H1 (cell line): Measurements from ENCODE around the gene HDAC7. TPM values are rescaled to one million over a fixed set of nuclear protein-coding genes. Genes with fewer than 3 reads are reported as not detected.

Experiments
- CTCF ChIA-PET: fragments of 300-600 bp; sonication (Branson Sonifier 250); formaldehyde crosslinking; loops from one replicate; lab custom pipeline; 2021; ENCODE audit not compliant: partially characterized antibody; lab: Charles Lee
- POLR2A ChIA-PET: fragments of 300-600 bp; sonication (Branson Sonifier 250); formaldehyde crosslinking; loops from one replicate; lab custom pipeline; 2021; ENCODE audit warnings: inconsistent platforms; ENCODE audit not compliant: partially characterized antibody; lab: Charles Lee
- DNase-seq, 2 experiments: peaks; one replicate each; pipeline versions ENCODE4 v3.0.0 to v3.0.0-alpha.2; 2010 to 2022; ENCODE audit warnings: low spot score in 2 of 2, low read depth in 1 of 2, mixed read lengths in 1 of 2
- FAIRE-seq: peaks from 2 replicates; lab custom pipeline; 2011; peaks lifted over from hg19 to GRCh38; lab: Jason Lieb, UNC
- H2AFZ ChIP-seq: 2 replicates; pipeline ENCODE4 v1.8.1; 2012; ENCODE audit warnings: low read length, inconsistent platforms
- H2AK5ac ChIP-seq: 2 replicates; pipeline ENCODE4 v1.6.1; 2013; ENCODE audit warnings: low read depth, low read length
- H2BK120ac ChIP-seq: replicated peaks from 2 replicates; pipeline ENCODE3; 2013; ENCODE audit warnings: low read depth, low read length, inconsistent platforms
- H2BK12ac ChIP-seq: 2 replicates; pipeline ENCODE4 v1.6.1; 2013; ENCODE audit warnings: low read depth, low read length
- H2BK15ac ChIP-seq: 2 replicates; pipeline ENCODE4 v1.6.1; 2013; ENCODE audit warnings: low read length
- H2BK20ac ChIP-seq: 2 replicates; pipeline ENCODE4 v1.6.1; 2013; ENCODE audit warnings: low read length
- H2BK5ac ChIP-seq: 2 replicates; pipeline ENCODE4 v1.6.1; 2013; ENCODE audit warnings: low read depth, low read length
- H3K14ac ChIP-seq: 2 replicates; pipeline ENCODE4 v1.6.1; 2013; ENCODE audit warnings: inconsistent platforms; ENCODE audit not compliant: insufficient read length
- H3K18ac ChIP-seq: 2 replicates; pipeline ENCODE4 v1.6.1; 2013; ENCODE audit warnings: low read length; ENCODE audit errors: extremely low read depth
- H3K23ac ChIP-seq: 2 replicates; pipeline ENCODE4 v1.6.1; 2013; ENCODE audit warnings: inconsistent platforms; ENCODE audit not compliant: insufficient read length
- H3K23me2 ChIP-seq: 2 replicates; pipeline ENCODE4 v1.6.1; 2013; ENCODE audit warnings: low read depth, low read length
- H3K27ac ChIP-seq: 2 replicates; pipeline ENCODE4 v1.6.1; 2011; ENCODE audit warnings: low read depth, low read length, inconsistent platforms
- H3K27me3 ChIP-seq, 4 experiments: replicated peaks in 1 of 4; 1 replicate in 1 of 4; 2 replicates in 3 of 4; pipeline versions ENCODE4 v1.6.1 to v1.8.1; 2011 to 2013; ENCODE audit warnings: low read length in 3 of 4, mild to moderate bottlenecking in 3 of 4, inconsistent platforms in 2 of 4, mixed read lengths in 2 of 4, moderate library complexity in 1 of 4; ENCODE audit not compliant: control insufficient read depth in 3 of 4, insufficient read depth in 3 of 4; ENCODE audit errors: extremely low read depth in 1 of 4
- H3K36me3 ChIP-seq, 4 experiments: 2 replicates each; pipeline versions ENCODE4 v1.6.1 to v1.8.1; 2011 to 2013; ENCODE audit warnings: mild to moderate bottlenecking in 4 of 4, low read length in 3 of 4, moderate library complexity in 2 of 4, control low read depth in 1 of 4, inconsistent platforms in 1 of 4; ENCODE audit not compliant: insufficient read depth in 4 of 4, control insufficient read depth in 2 of 4
- H3K4ac ChIP-seq: replicated peaks from 2 replicates; pipeline ENCODE3; 2013; ENCODE audit warnings: low read length, low read depth, mixed read lengths, inconsistent platforms; ENCODE audit not compliant: insufficient read length
- H3K4me1 ChIP-seq, 4 experiments: replicated peaks in 1 of 4; 1 replicate in 1 of 4; 2 replicates in 3 of 4; pipeline versions ENCODE4 v1.6.1 to v1.8.1; 2011 to 2013; ENCODE audit warnings: low read length in 3 of 4, inconsistent platforms in 2 of 4, mixed read lengths in 1 of 4; ENCODE audit not compliant: insufficient read depth in 4 of 4, control insufficient read depth in 3 of 4
- H3K4me2 ChIP-seq, 2 experiments: 2 replicates each; pipeline versions ENCODE4 v1.6.1 to v1.8.1; 2011 to 2013; ENCODE audit warnings: low read depth in 2 of 2, low read length in 2 of 2, control low read depth in 1 of 2, inconsistent platforms in 1 of 2, mild to moderate bottlenecking in 1 of 2; ENCODE audit not compliant: insufficient read depth in 1 of 2
- H3K4me3 ChIP-seq, 4 experiments: fragments of 200-600, 300-600 bp in 1 of 4; sonication (generic), shearing (Covaris generic), sonication (Bioruptor Twin) in 1 of 4; 2 replicates each; pipeline versions ENCODE4 v1.5.1 to v1.8.1; 2011 to 2016; ENCODE audit warnings: low read length in 4 of 4, low read depth in 3 of 4, control low read depth in 2 of 4, inconsistent platforms in 2 of 4, mild to moderate bottlenecking in 2 of 4, mixed read lengths in 1 of 4, moderate library complexity in 1 of 4; ENCODE audit not compliant: insufficient read depth in 2 of 4; ENCODE audit errors: extremely low read depth in 1 of 4
- H3K56ac ChIP-seq: replicated peaks from 2 replicates; pipeline ENCODE3; 2013; ENCODE audit warnings: low read depth, mild to moderate bottlenecking, mixed read lengths, low read length, inconsistent platforms; ENCODE audit not compliant: insufficient read length
- H3K79me1 ChIP-seq: 2 replicates; pipeline ENCODE4 v1.6.1; 2013; ENCODE audit warnings: low read depth, low read length, control low read depth
- H3K79me2 ChIP-seq, 2 experiments: 2 replicates each; pipeline versions ENCODE4 v1.6.1 to v1.8.1; 2012 to 2013; ENCODE audit warnings: low read length in 2 of 2, mild to moderate bottlenecking in 2 of 2, inconsistent platforms in 1 of 2; ENCODE audit not compliant: insufficient read depth in 2 of 2, control insufficient read depth in 1 of 2
- H3K9ac ChIP-seq, 4 experiments: replicated peaks in 1 of 4; 1 replicate in 1 of 4; 2 replicates in 3 of 4; pipeline versions ENCODE4 v1.6.1 to v1.8.1; 2011 to 2013; ENCODE audit warnings: low read depth in 3 of 4, low read length in 3 of 4, control low read depth in 2 of 4, mild to moderate bottlenecking in 2 of 4, moderate library complexity in 2 of 4, inconsistent platforms in 1 of 4; ENCODE audit errors: extremely low read depth in 1 of 4
- H3K9me3 ChIP-seq, 2 experiments: 2 replicates each; pipeline versions ENCODE4 v1.6.1 to v1.8.1; 2012 to 2013; ENCODE audit warnings: mild to moderate bottlenecking in 2 of 2, moderate library complexity in 2 of 2, control low read depth in 1 of 2, inconsistent platforms in 1 of 2, low read depth in 1 of 2, low read length in 1 of 2, mixed read lengths in 1 of 2; ENCODE audit not compliant: insufficient read depth in 2 of 2
- H4K20me1 ChIP-seq, 2 experiments: replicated peaks in 1 of 2; 2 replicates each; pipeline versions ENCODE3 to v1.8.1; 2011 to 2013; ENCODE audit warnings: inconsistent platforms in 2 of 2, low read length in 2 of 2, mild to moderate bottlenecking in 1 of 2; ENCODE audit not compliant: insufficient read depth in 2 of 2, control insufficient read depth in 1 of 2
- H4K5ac ChIP-seq: 2 replicates; pipeline ENCODE4 v1.6.1; 2013; ENCODE audit warnings: low read length, low read depth, mixed read lengths, inconsistent platforms; ENCODE audit not compliant: insufficient read length
- H4K8ac ChIP-seq: 2 replicates; pipeline ENCODE4 v1.8.0; 2013; ENCODE audit warnings: mild to moderate bottlenecking, moderate library complexity, low read length, inconsistent platforms; ENCODE audit not compliant: insufficient read depth; ENCODE audit errors: extremely low read depth
- H4K91ac ChIP-seq: replicated peaks from 2 replicates; pipeline ENCODE3; 2013; ENCODE audit warnings: low read length, mixed read lengths, inconsistent platforms; ENCODE audit not compliant: insufficient read length
- ASH2L ChIP-seq: fragments of 200-600, 300-600 bp; sonication (generic); IDR thresholded peaks from one replicate; pipeline ENCODE4 v1.7.1; 2017; ENCODE audit warnings: low read length
- BRCA1 ChIP-seq: IDR thresholded peaks from 2 replicates; pipeline ENCODE4 v1.6.1; 2012; ENCODE audit warnings: low read depth, low read length, improper control_type of control experiment
- CBX5 ChIP-seq: fragments of 300-800, 300-1000 bp; sonication (generic); IDR thresholded peaks from 2 replicates; pipeline ENCODE4 v1.7.1; 2016; ENCODE audit warnings: antibody characterized with exemption, low read length, low read depth
- CEBPB ChIP-seq: IDR thresholded peaks from 2 replicates; pipeline ENCODE4 v1.6.1; 2012; ENCODE audit warnings: low read depth, low read length
- CHD2 ChIP-seq: IDR thresholded peaks from 2 replicates; pipeline ENCODE4 v1.6.1; 2012; ENCODE audit warnings: low read length, improper control_type of control experiment
- CTBP2 ChIP-seq: IDR thresholded peaks from 2 replicates; pipeline ENCODE4 v1.7.0; 2011; ENCODE audit warnings: borderline replicate concordance, mild to moderate bottlenecking, moderate library complexity, mixed read lengths, low read length; ENCODE audit not compliant: insufficient read depth, insufficient read length
- EGR1 ChIP-seq: IDR thresholded peaks from 2 replicates; pipeline ENCODE4 v1.6.1; 2011; ENCODE audit warnings: low read depth, low read length, borderline replicate concordance
- GABPA ChIP-seq: IDR thresholded peaks from 2 replicates; pipeline ENCODE4 v1.6.1; 2011; ENCODE audit warnings: mild to moderate bottlenecking, low read length, moderate library complexity, borderline replicate concordance; ENCODE audit not compliant: insufficient read depth
- JUN ChIP-seq: IDR thresholded peaks from 2 replicates; pipeline ENCODE4 v1.6.1; 2011; ENCODE audit warnings: low read depth, mild to moderate bottlenecking, improper control_type of control experiment, low read length
- NANOG ChIP-seq: IDR thresholded peaks from 2 replicates; pipeline ENCODE4 v1.6.1; 2011; ENCODE audit warnings: low read length, low read depth, mild to moderate bottlenecking, inconsistent platforms; ENCODE audit not compliant: insufficient read depth, poor library complexity, severe bottlenecking
- PHF8 ChIP-seq: fragments of 200-600 bp; sonication (generic); conservative IDR thresholded peaks from 2 replicates; pipeline ENCODE4 v1.7.1; 2012; ENCODE audit warnings: low read depth, mild to moderate bottlenecking, inconsistent platforms, low read length, moderate library complexity
- SUZ12 ChIP-seq: fragments of 200-600 bp; sonication (generic); IDR thresholded peaks from 2 replicates; pipeline ENCODE4 v1.6.1; 2012; ENCODE audit warnings: mild to moderate bottlenecking, inconsistent platforms, low read length, moderate library complexity, mixed read lengths
- WGBS, 2 experiments: shearing (Covaris generic) in 1 of 2; methylation state at CpG; one replicate each; pipeline versions ENCODE4 v1.1.6 to v1.1.7; 2013 to 2015; ENCODE audit warnings: low lambda C conversion rate in 2 of 2, mixed read lengths in 2 of 2, inconsistent platforms in 1 of 2, low coverage in 1 of 2, missing lambda C conversion rate in 1 of 2; ENCODE audit not compliant: insufficient replicate concordance in 2 of 2, insufficient coverage in 1 of 2, insufficient read length in 1 of 2; ENCODE audit errors: extremely low coverage in 1 of 2, missing lambda C conversion rate in 1 of 2; 5-methylcytosine and 5-hydroxymethylcytosine counted together
- polyA plus RNA-seq, 7 experiments: library from polyadenylated mRNA; depleted of rRNA in 3 of 7; stranded (reverse) in 5 of 7; unstranded in 2 of 7; fragments of >200 nt in 5 of 7; fragments of 200-250 nt in 2 of 7; gene quantifications; 1 replicate in 5 of 7; 2 replicates in 1 of 7; 4 replicates in 1 of 7; pipeline versions ENCODE4 v1.2.1 to v1.2.3, GENCODE V29; 2011 to 2013; ENCODE audit warnings: missing spikeins in 2 of 7, mixed read lengths in 2 of 7
- total RNA-seq: library from RNA; stranded (reverse); fragmentation: NEBNext Ultra II Directional; extraction: Animal tissue kit (Norgen Biotek cat#: 25700); gene quantifications from 2 replicates; pipeline ENCODE4 v1.2.1, GENCODE V29; 2021
- TF ChIP-seq, protein P1 (sequence below): IDR thresholded peaks from 2 replicates; pipeline ENCODE4 v1.6.1; 2012; ENCODE audit warnings: inconsistent platforms

Gene HDAC7
- total and polyA plus RNA-seq, 2 of the 8 experiments (the other 6 are each of a cell fraction or from before 2014, with no cell fraction given) = 25.5 to 84.9 TPM

DNA sequence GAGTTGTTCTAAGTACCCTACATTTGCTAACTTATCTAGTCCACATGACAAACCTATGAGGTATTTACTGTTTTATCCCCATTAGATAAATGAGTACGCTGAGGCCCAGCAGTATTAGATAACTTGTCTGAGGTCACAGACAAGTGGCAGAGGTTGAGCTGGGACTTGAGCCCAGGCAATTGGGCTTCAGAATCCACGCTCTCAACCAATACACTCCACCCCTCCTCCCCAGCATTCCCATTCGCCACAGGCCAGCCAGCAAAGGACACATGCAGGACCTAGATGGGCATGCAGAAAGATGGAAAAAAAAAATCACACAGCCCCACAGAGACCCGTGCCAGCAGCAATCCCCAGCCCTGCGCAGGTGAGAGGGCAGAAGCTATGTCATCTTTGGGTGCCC is 12.4 kb downstream of the HDAC7 start:
- Histone ChIP-seq H2AK5ac (no peak overlapping the region), H3K4ac (no peak overlapping the region), H3K4me3 (no peak overlapping the region), H3K9me3 (no peaks in the 10 kb centered on the region), H4K20me1 (peaks cover 10 to 18% of the 10 kb centered on the region in 2 experiments), H4K91ac (no peak overlapping the region), H2BK15ac (no peak overlapping the region), H4K5ac (no peak overlapping the region), H3K27me3 (no peaks in the 10 kb centered on the region), H3K18ac (no peak overlapping the region), H3K14ac (no peak overlapping the region), H3K27ac (no peak overlapping the region), H3K4me1 (peaks cover 14 to 39% (median 31%) of the 10 kb centered on the region in 4 experiments), H2BK5ac (no peak overlapping the region; the same call in 1 of the 2 replicates), H3K23ac (no peak overlapping the region), H3K79me1 (peaks cover 12% of the 10 kb centered on the region; the same call in 1 of the 2 replicates), H2BK20ac (no peak overlapping the region), H3K4me2 (no peak overlapping the region), H2BK120ac (no peak overlapping the region), H3K36me3 (peaks cover 0 to 2% (median 0%) of the 10 kb centered on the region in 4 experiments; a peak in 1 of 8 replicates), H4K8ac (no peak overlapping the region), H3K79me2 (peaks cover 0 to 95% of the 10 kb centered on the region in 2 experiments; a peak in 3 of 4 replicates), H3K23me2 (0 out of 2 replicates have a peak, but pooled peaks cover 1% of the 10 kb centered on the region), H3K9ac (no peak overlapping the region), H3K56ac (no peak overlapping the region), H2AFZ (no peak overlapping the region), H2BK12ac (no peak overlapping the region)
- DNase-seq = no peak
- ChIA-PET POLR2A (interaction anchor here (1.0 to 29.3 kb wide), 4 partner anchors 9 to 91 kb away, joined by 4 to 480 read pairs (median 10); no protein-coding TSS in a partner anchor), CTCF (interaction anchor here (0.8 to 58.8 kb wide), 12 partner anchors 10 to 92 kb away, joined by 3 to 2001 read pairs (median 8); partner anchors contain the start of genes HDAC7 and RAPGEF3)
- 76% methylated on average over 5 of the region's 5 CpGs; no CpG with 5 or more reads in 1 of the 2 experiments for WGBS, 2 experiments
- no peak for FAIRE-seq
- TF ChIP-seq CTBP2 (no peak), EGR1 (no peak), GABPA (no peak), ASH2L (no peak), BRCA1 (no peak), CBX5 (no peak), PHF8 (no peak), CHD2 (no peak), JUN (no peak), CEBPB (no peak), SUZ12 (no peak), NANOG (no peak)
- TF ChIP-seq, protein P1, sequence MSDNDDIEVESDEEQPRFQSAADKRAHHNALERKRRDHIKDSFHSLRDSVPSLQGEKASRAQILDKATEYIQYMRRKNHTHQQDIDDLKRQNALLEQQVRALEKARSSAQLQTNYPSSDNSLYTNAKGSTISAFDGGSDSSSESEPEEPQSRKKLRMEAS = no peak
